CD4-positive, alpha-beta T cell treated with Interferon alpha-2 for 1 hour (primary cell): ENCODE measurements around the gene CD6.

Source experiments
- DNase-seq, 2 donors: peaks; one replicate each; pipeline ENCODE4 v3.0.0-alpha.2; 2020 to 2022

Gene CD6

GRCh38 chr11:61034111-61034510 lies 62.6 kb downstream of the CD6 start:
- DNase-seq = no peak

- no peak for DNase-seq
Observed at GRCh38 chr11:61034704-61035525, 63.4 kb downstream of the CD6 start.

- no peak for DNase-seq
Observed at GRCh38 chr11:61035526-61035835, 64.0 kb downstream of the CD6 start.

GRCh38 chr11:61037441-61038093 lies 66.1 kb downstream of the CD6 start:
- DNase-seq = no peak

- no peak for DNase-seq
Observed at GRCh38 chr11:61039916-61040315, 68.4 kb downstream of the CD6 start.

- DNase-seq = peak; percentile 84 to 90
Observed at GRCh38 chr11:61041755-61042518, 70.5 kb downstream of the CD6 start.

- no peak for DNase-seq
Observed at GRCh38 chr11:61042537-61042936, 71.1 kb downstream of the CD6 start.

- DNase-seq = peak; percentile 30 to 77
Observed at GRCh38 chr11:61042961-61043540, 71.6 kb downstream of the CD6 start.

GRCh38 chr11:61045271-61045670 lies 73.8 kb downstream of the CD6 start:
- DNase-seq = no peak

GRCh38 chr11:61046833-61047232 lies 75.4 kb downstream of the CD6 start:
- DNase-seq = no peak

GRCh38 chr11:61048368-61049062 lies 77.0 kb downstream of the CD6 start:
- DNase-seq = no peak

- DNase-seq = no peak
Observed at GRCh38 chr11:61049063-61049377, 77.5 kb downstream of the CD6 start.

GRCh38 chr11:61049859-61050258 lies 78.4 kb downstream of the CD6 start:
- no peak for DNase-seq

- DNase-seq = no peak
Observed at GRCh38 chr11:61052182-61052972, 80.9 kb downstream of the CD6 start.

GRCh38 chr11:61053191-61053590 lies 81.7 kb downstream of the CD6 start:
- DNase-seq = no peak

GRCh38 chr11:61054513-61054912 lies 83.0 kb downstream of the CD6 start:
- DNase-seq = no peak

- DNase-seq = no peak
Observed at GRCh38 chr11:61054927-61055562, 83.6 kb downstream of the CD6 start.

- no peak for DNase-seq
Observed at GRCh38 chr11:61055776-61056175, 84.3 kb downstream of the CD6 start.

- DNase-seq = no peak
Observed at GRCh38 chr11:61056571-61056970, 85.1 kb downstream of the CD6 start.

- DNase-seq = no peak
Observed at GRCh38 chr11:61056981-61057380, 85.5 kb downstream of the CD6 start.

GRCh38 chr11:61057615-61058014 lies 86.1 kb downstream of the CD6 start:
- no peak for DNase-seq
